HL-60 (cell line): Measurements from ENCODE around the gene SMOC2.

ENCODE experiments used
- CTCF ChIP-seq: IDR thresholded peaks from one replicate; pipeline ENCODE4 v1.5.1; 2011; ENCODE audit warnings: low read length, control low read depth, inconsistent platforms; ENCODE audit not compliant: insufficient read depth
- GABPA ChIP-seq: IDR thresholded peaks from 2 replicates; pipeline ENCODE4 v1.6.1; 2012; ENCODE audit warnings: low read depth
- POLR2AphosphoS5 ChIP-seq: IDR thresholded peaks from 2 replicates; pipeline ENCODE4 v1.6.1; 2012; ENCODE audit warnings: low read depth
- REST ChIP-seq: IDR thresholded peaks from 2 replicates; pipeline ENCODE4 v1.6.1; 2012; ENCODE audit warnings: low read depth; ENCODE audit not compliant: insufficient replicate concordance
- SPI1 ChIP-seq: IDR thresholded peaks from 2 replicates; pipeline ENCODE4 v1.6.1; 2012; ENCODE audit warnings: low read depth, mild to moderate bottlenecking, borderline replicate concordance

DNA sequence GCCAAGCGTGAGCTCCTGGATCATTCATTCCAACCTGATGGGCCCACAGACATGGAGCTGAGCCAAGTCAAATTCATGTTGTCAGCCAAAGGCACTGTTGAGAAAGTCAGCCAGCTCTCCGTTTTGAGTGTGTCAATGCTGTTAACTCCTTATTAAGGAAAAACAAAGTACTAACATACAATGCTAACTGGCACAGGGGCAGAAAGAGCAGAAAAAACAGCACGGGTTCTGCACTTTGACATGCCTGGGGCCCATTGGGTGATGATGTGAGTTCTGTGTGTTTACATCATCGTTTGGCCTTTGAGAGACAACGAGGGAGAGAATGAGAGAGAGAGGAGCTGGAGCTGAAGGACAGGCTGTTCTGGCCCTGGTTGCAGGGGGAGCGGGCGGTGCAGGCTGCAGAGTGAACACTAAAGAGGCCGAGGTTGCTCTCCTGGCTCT is 85.9 kb downstream of the SMOC2 start:
- TF ChIP-seq GABPA = no peak
- TF ChIP-seq CTCF = no peak
- TF ChIP-seq POLR2AphosphoS5 = no peak
- TF ChIP-seq SPI1 = no peak
- TF ChIP-seq REST = no peak
